ENCODE measurements around the gene DNAL4.

DNAL4 gene

GRCh38 chr22:38738475-38739070, 55.4 kb downstream of the DNAL4 start:
- DNase-seq: no peak

GRCh38 chr22:38737302-38738060, 56.5 kb downstream of the DNAL4 start:
- DNase-seq: no peak

GRCh38 chr22:38736257-38736570, 57.7 kb downstream of the DNAL4 start:
- no peak for DNase-seq

- no peak for DNase-seq
These were observed 58.3 kb downstream of the DNAL4 start for GRCh38 chr22:38735465-38736256.

GRCh38 chr22:38735126-38735464, 58.8 kb downstream of the DNAL4 start:
- DNase-seq: no peak

- no peak for DNase-seq
These were observed 59.4 kb downstream of the DNAL4 start for GRCh38 chr22:38734421-38735100.

GRCh38 chr22:38733724-38734381, 60.1 kb downstream of the DNAL4 start:
- DNase-seq: peak; percentile 85

GRCh38 chr22:38733329-38733723, 60.6 kb downstream of the DNAL4 start:
- peak; percentile 64 for DNase-seq

GRCh38 chr22:38732251-38732815, 61.6 kb downstream of the DNAL4 start:
- no peak for DNase-seq

GRCh38 chr22:38731703-38732161, 62.2 kb downstream of the DNAL4 start:
- no peak for DNase-seq

GRCh38 chr22:38730411-38730871, 63.5 kb downstream of the DNAL4 start:
- DNase-seq: no peak

DNA sequence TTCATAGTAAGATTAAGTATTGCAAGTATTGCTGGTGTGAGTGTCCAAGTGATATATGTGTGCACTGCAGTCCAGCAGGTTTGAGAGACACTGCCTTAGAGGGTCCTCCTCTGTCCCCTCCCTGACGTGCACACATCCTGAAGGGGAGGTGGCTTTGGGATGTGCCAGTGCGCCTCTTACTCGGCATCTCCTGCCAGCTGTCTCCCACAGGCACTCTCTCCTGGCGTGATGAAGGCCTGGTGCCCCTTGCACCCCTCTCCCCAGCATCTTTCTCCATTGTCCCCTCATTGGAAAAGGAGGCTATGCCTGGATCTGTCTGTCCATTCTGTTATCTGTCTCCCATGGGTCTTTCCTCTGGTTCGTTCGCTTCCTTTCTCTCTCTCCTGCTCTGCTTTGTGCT, 64.0 kb downstream of the DNAL4 start:
- no peak for DNase-seq

DNA sequence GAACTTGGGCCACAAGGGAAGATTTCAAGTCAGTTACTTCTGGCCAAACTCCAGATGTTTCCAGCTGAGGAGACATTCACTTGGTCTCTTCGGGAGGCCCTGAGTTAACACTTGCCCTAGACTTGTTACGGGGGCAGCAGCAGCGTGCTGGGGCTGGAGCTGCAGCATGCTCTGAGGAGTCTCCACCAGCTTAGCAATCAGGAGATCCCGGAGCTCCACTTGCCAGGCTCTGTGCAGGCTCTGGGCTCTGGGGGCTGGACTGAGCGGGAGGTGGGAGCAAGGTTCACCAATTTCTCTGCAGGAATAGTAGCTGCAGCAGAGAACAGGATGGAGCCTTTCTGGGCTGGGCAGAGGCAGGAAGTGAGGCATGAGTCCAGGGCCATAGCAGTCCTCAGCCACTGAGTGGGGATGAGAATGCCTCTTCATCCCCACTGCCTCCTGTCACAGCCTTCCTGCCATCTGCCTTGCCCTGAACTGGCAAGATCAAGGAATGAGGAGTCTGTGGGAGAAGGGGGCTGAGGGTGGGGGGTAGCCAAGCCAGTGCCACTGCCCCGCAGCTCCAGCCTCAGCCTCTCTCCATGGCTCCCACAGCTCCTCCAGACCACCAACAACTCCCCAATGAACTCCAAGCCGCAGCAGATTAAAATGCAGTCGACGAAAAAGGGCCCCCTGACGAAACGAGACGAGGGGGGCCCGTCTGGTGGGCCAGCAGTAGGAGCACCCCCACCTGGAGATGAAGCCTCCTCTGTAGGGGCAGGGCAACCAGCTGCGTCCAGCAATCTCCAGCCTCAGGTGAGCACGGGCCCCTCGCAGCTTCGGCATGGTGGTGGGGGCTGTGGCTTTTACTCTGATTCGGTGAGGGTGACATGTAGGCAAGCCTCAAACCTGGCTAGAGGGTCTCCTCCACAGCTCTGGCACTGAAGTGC, 64.8 kb downstream of the DNAL4 start:
- DNase-seq: no peak
